OCI-LY3 (cell line): ENCODE results near the gene TRPT1.

Experiments used
- H2AFZ ChIP-seq: fragments of 200-600, 300-600 bp; shearing (Covaris generic); 2 replicates; pipeline ENCODE4 v1.6.0; 2014; ENCODE audit warnings: antibody characterized with exemption, low read depth, low read length
- H3K27ac ChIP-seq: fragments of 200-600, 300-600 bp; sonication (generic); 2 replicates; pipeline ENCODE4 v1.5.1; 2014; ENCODE audit warnings: mild to moderate bottlenecking, low read length, moderate library complexity, mixed read lengths
- H3K27me3 ChIP-seq: fragments of 200-600, 300-600 bp; sonication (generic); 2 replicates; pipeline ENCODE4 v1.6.1; 2014; ENCODE audit warnings: low read depth, low read length, mixed read lengths
- H3K36me3 ChIP-seq: fragments of 200-600, 300-600 bp; sonication (generic); replicated peaks from 2 replicates; pipeline ENCODE3; 2014; ENCODE audit warnings: low read depth, low read length, mixed read lengths
- H3K4me1 ChIP-seq: fragments of 300-600, 200-600 bp; sonication (generic); 2 replicates; pipeline ENCODE4 v1.6.1; 2014; ENCODE audit warnings: low read length, mixed read lengths
- H3K4me2 ChIP-seq: fragments of 200-600, 300-600 bp; sonication (generic); 2 replicates; pipeline ENCODE4 v1.6.1; 2014; ENCODE audit warnings: low read length, mixed read lengths
- H3K4me3 ChIP-seq: fragments of 300-600, 200-600 bp; sonication (generic); 2 replicates; pipeline ENCODE4 v1.5.1; 2014; ENCODE audit warnings: antibody characterized with exemption, mild to moderate bottlenecking, low read length, moderate library complexity
- H3K79me2 ChIP-seq: fragments of 300-600, 200-600 bp; shearing (Covaris generic); 2 replicates; pipeline ENCODE4 v1.6.1; 2014; ENCODE audit warnings: mild to moderate bottlenecking, low read length, mixed read lengths
- H3K9ac ChIP-seq: fragments of 300-600, 200-600 bp; shearing (Covaris generic); 2 replicates; pipeline ENCODE4 v1.6.0; 2014; ENCODE audit warnings: mild to moderate bottlenecking, low read length, moderate library complexity
- H3K9me3 ChIP-seq: fragments of 200-600, 300-600 bp; shearing (Covaris generic); 2 replicates; pipeline ENCODE4 v1.6.1; 2014; ENCODE audit warnings: low read length, mixed read lengths; ENCODE audit not compliant: insufficient read depth
- H4K20me1 ChIP-seq: fragments of 200-600, 300-600 bp; sonication (generic); 2 replicates; pipeline ENCODE4 v1.6.1; 2016; ENCODE audit warnings: low read length, mixed read lengths; ENCODE audit not compliant: insufficient read depth
- EZH2phosphoT487 ChIP-seq: fragments of 200-600 bp; shearing (Covaris generic); IDR thresholded peaks from 2 replicates; pipeline ENCODE4 v1.6.1; 2018; ENCODE audit warnings: antibody characterized with exemption, mixed run types, low read depth
- TF ChIP-seq, protein P1 (sequence below): fragments of 200-600, 300-600 bp; sonication (generic); IDR thresholded peaks from 2 replicates; pipeline ENCODE4 v1.5.1; 2014; ENCODE audit warnings: antibody characterized with exemption, low read length, low read depth

Gene TRPT1

DNA sequence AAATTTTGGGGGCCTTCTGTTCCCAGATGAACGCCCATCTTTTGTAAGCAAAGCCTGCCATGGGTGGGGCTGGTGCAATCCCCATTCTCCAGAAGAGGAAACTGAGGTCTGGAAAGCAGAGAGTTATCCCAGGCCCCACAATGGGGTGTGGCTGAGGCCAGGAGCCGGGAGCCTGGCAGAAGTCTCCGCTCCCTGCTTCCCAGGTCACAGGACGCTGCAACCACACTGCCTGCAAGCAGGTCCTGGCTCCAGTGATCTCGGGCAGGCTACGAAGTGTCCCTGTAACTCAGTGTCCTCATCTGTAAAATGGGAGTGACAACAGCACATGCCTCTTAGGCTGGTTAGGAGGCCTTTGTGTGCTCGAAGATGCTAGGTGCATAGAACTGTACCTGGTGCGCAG is 27.1 kb upstream of the TRPT1 start:
- H3K27ac ChIP-seq: peak overlapping the region; percentile 36
- TF ChIP-seq, protein P1, sequence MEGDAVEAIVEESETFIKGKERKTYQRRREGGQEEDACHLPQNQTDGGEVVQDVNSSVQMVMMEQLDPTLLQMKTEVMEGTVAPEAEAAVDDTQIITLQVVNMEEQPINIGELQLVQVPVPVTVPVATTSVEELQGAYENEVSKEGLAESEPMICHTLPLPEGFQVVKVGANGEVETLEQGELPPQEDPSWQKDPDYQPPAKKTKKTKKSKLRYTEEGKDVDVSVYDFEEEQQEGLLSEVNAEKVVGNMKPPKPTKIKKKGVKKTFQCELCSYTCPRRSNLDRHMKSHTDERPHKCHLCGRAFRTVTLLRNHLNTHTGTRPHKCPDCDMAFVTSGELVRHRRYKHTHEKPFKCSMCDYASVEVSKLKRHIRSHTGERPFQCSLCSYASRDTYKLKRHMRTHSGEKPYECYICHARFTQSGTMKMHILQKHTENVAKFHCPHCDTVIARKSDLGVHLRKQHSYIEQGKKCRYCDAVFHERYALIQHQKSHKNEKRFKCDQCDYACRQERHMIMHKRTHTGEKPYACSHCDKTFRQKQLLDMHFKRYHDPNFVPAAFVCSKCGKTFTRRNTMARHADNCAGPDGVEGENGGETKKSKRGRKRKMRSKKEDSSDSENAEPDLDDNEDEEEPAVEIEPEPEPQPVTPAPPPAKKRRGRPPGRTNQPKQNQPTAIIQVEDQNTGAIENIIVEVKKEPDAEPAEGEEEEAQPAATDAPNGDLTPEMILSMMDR: no peak
- no peak for TF ChIP-seq EZH2phosphoT487
- no peaks in the 10 kb centered on the region for H3K9me3 ChIP-seq
- H3K36me3 ChIP-seq: peaks cover 11% of the 10 kb centered on the region
- H3K4me3 ChIP-seq: peak overlapping the region; percentile 93
- H3K4me2 ChIP-seq: peak overlapping the region; percentile 78
- H4K20me1 ChIP-seq: peaks cover 11% of the 10 kb centered on the region; the same call in 1 of the 2 replicates
- peaks cover 28% of the 10 kb centered on the region for H3K4me1 ChIP-seq
- peaks cover 22% of the 10 kb centered on the region for H3K79me2 ChIP-seq
- H3K9ac ChIP-seq: peak overlapping the region; percentile 88
- no peak overlapping the region for H2AFZ ChIP-seq
- H3K27me3 ChIP-seq: no peaks in the 10 kb centered on the region

DNA sequence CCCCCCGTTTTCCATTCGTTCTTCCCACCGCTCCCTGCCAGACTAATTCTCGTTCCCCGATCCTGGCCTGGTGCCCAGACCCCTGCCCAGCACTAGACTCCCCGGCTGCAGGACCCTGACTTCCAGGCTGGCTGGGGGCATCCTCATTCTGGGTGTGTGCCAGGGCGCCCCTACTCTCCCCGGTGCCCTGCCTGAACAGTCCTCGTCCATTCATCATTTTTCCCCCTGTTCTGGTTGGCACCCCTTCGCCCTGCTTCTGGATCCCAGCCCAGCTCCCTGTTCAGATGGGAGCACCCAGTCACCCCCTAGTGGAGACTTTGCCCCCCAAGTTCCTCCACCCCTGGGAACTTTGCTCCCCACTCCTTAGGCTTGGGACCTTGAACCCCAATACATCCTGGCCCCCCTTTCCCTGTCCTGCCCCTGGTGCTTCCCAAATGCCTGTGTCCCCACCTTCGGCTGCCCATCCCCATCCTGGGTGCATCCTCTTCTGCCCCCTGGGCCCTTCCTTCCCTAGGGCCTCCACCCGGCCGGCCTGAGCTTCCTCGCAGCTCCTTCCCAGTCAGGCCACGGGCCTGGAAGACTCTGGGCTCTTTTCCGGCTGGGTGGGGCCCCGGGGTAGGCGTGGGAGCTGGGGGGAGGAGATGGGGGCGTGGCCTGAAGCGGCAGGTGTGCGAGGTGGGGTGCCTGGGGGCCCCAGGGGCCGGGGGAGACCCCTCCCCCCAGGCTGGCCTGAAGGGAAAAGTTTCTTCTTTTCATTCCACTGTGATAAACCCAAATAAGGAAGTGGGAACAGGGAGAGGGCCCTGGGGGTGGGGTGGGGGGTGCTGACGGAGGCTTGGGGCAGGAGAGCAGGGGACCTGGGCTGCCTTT is 26.3 kb upstream of the TRPT1 start:
- TF ChIP-seq EZH2phosphoT487: no peak
- TF ChIP-seq, protein P1: peak; percentile 61
- no peak overlapping the region for H2AFZ ChIP-seq
- peak overlapping the region; percentile 88 for H3K9ac ChIP-seq
- peak overlapping the region; percentile 36 for H3K27ac ChIP-seq
- H3K9me3 ChIP-seq: no peaks in the 10 kb centered on the region
- H4K20me1 ChIP-seq: peaks cover 11% of the 10 kb centered on the region; the same call in 1 of the 2 replicates
- H3K27me3 ChIP-seq: no peaks in the 10 kb centered on the region
- H3K4me3 ChIP-seq: peak overlapping the region; percentile 93
- peak overlapping the region; percentile 78 for H3K4me2 ChIP-seq
- peaks cover 33% of the 10 kb centered on the region for H3K4me1 ChIP-seq
- peaks cover 11% of the 10 kb centered on the region for H3K36me3 ChIP-seq
- peaks cover 22% of the 10 kb centered on the region for H3K79me2 ChIP-seq

DNA sequence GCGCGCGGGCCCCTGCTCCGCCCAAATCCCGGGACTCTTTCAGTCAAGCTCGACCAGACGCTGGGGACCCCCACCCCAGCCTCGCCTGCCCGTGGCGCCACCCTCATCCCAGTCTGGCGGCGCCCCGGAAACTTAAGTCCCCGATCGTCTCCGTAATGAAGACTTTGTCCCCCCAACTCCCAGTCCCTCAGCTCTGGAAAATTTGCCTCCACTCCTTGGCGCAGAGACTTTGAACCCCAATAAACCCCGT is 25.7 kb upstream of the TRPT1 start:
- peak overlapping the region; percentile 78 for H3K4me2 ChIP-seq
- H3K79me2 ChIP-seq: peaks cover 27% of the 10 kb centered on the region
- H3K4me1 ChIP-seq: peaks cover 33% of the 10 kb centered on the region
- H3K27ac ChIP-seq: peak overlapping the region; percentile 36; the same call in 1 of the 2 replicates
- no peaks in the 10 kb centered on the region for H3K27me3 ChIP-seq
- H4K20me1 ChIP-seq: peaks cover 11% of the 10 kb centered on the region; the same call in 1 of the 2 replicates
- peaks cover 10% of the 10 kb centered on the region for H3K36me3 ChIP-seq
- H3K4me3 ChIP-seq: peak overlapping the region; percentile 93
- TF ChIP-seq, protein P1: no peak
- no peak for TF ChIP-seq EZH2phosphoT487
- H2AFZ ChIP-seq: no peak overlapping the region
- H3K9me3 ChIP-seq: no peaks in the 10 kb centered on the region
- peak overlapping the region; percentile 88 for H3K9ac ChIP-seq

GRCh38 chr11:64251016-64251752 is 25.2 kb upstream of the TRPT1 start, which contains the start of gene PLCB3:
TSS of gene PLCB3 (plus strand) at chr11:64251530. CDS start at chr11:64251650, 120 bp downstream.
- Histone ChIP-seq H4K20me1 (peaks cover 11% of the 10 kb centered on the region; the same call in 1 of the 2 replicates), H2AFZ (peak within 1 kb of the TSS; percentile 66; the same call in 1 of the 2 replicates), H3K27ac (peak within 1 kb of the TSS; percentile 36), H3K4me1 (peaks cover 33% of the 10 kb centered on the region), H3K9me3 (no peaks in the 10 kb centered on the region), H3K4me3 (peak within 1 kb of the TSS; percentile 93), H3K27me3 (no peaks in the 10 kb centered on the region), H3K79me2 (peaks cover 31% of the 10 kb centered on the region), H3K9ac (peak within 1 kb of the TSS; percentile 88), H3K36me3 (peaks cover 6% of the 10 kb centered on the region), H3K4me2 (peak within 1 kb of the TSS; percentile 92)
- TF ChIP-seq, protein P1: peak; percentile 67
- no peak for TF ChIP-seq EZH2phosphoT487
